ENCODE measurements around the gene PHYKPL. TPM values are rescaled to one million over a fixed set of nuclear protein-coding genes. Genes with fewer than 3 reads are reported as not detected.

PHYKPL gene
- total and polyA plus RNA-seq, 2 donors (not counting 3 experiments of a cell fraction or from before 2014, with no cell fraction given) = 71.7 to 81.7 TPM

- H3K27ac ChIP-seq (ENCODE audit: insufficient read depth, low read depth, low read length) = no peak overlapping the region
- no peaks in the 10 kb centered on the region for H3K27me3 ChIP-seq (ENCODE audit: control insufficient read depth in 2 of 2, insufficient read depth in 2 of 2, low read length in 2 of 2)
- ChIA-PET POLR2A (no interaction called here), CTCF (no interaction called here)
- no peak overlapping the region for H3K4me2 ChIP-seq (ENCODE audit: insufficient read depth, low read length)
- H2AFZ ChIP-seq (ENCODE audit: low read depth, low read length) = no peak overlapping the region
- no peaks in the 10 kb centered on the region for H3K79me2 ChIP-seq (ENCODE audit: control insufficient read depth, insufficient read depth, low read length)
- H3K36me3 ChIP-seq (ENCODE audit: control insufficient read depth in 2 of 2, extremely low read depth in 1 of 2, insufficient read depth in 2 of 2, low read length in 2 of 2) = no peaks in the 10 kb centered on the region
- H4K20me1 ChIP-seq (replicated peaks; ENCODE audit: control insufficient read depth, extremely low read depth, insufficient read depth, low read length) = no peaks in the 10 kb centered on the region
- dilution Hi-C loops (cut with MboI; ENCODE audit: extremely low pct_ligation_motif_present, low sequenced_read_pairs) = no loop called here
- H3K4me3 ChIP-seq (replicated peaks in 1 of 3; ENCODE audit: insufficient read depth in 1 of 3, low read depth in 1 of 3, low read length in 3 of 3) = no peak overlapping the region
- TF ChIP-seq FOS (IDR thresholded peaks at IDR 0.05; ENCODE audit: borderline replicate concordance, insufficient read depth, low read length) = no peak
- TF ChIP-seq CTCF (IDR thresholded peaks at IDR 0.05; ENCODE audit: extremely low read depth in 1 of 2, insufficient read depth in 1 of 2, low read depth in 1 of 2, low read length in 2 of 2) = no peak
- TF ChIP-seq JUN (IDR thresholded peaks at IDR 0.05; ENCODE audit: borderline replicate concordance, insufficient read depth, insufficient read length, low read depth) = no peak
- no peak for TF ChIP-seq GATA2 (IDR thresholded peaks at IDR 0.05; ENCODE audit: insufficient read depth, insufficient read length, low read depth, low read length)
- no peak for TF ChIP-seq EZH2 (IDR thresholded peaks at IDR 0.05; ENCODE audit: borderline replicate concordance, low read depth, low read length, severe bottlenecking)
- no peak for TF ChIP-seq MAX (IDR thresholded peaks at IDR 0.05; ENCODE audit: insufficient read depth, insufficient read length)
- no peak for TF ChIP-seq POLR2AphosphoS5 (IDR thresholded peaks at IDR 0.05; ENCODE audit: insufficient read depth, low read depth, low read length)
- intact Hi-C loops (cut with micrococcal nuclease) = no loop called here
- no peaks in the 10 kb centered on the region for H3K9me1 ChIP-seq (replicated peaks; ENCODE audit: control insufficient read depth, extremely low read depth, insufficient read depth, low read length)
- FAIRE-seq = no peak
- H3K9ac ChIP-seq (replicated peaks; ENCODE audit: extremely low read depth, insufficient read depth, low read length) = no peak overlapping the region
- DNase-seq (ENCODE audit: low read depth, low spot score) = no peak
- BruUV-seq (replicated peaks) = no TSS peak
- no peaks in the 10 kb centered on the region for H3K4me1 ChIP-seq (ENCODE audit: control insufficient read depth, extremely low read depth, insufficient read depth, low read length)
- H3K9me3 ChIP-seq (replicated peaks; ENCODE audit: control insufficient read depth, insufficient read depth, low read length) = no peaks in the 10 kb centered on the region
These were observed 33.1 kb upstream of the PHYKPL start for GRCh38 chr5:178265746-178266145.
